ENCODE measurements around the gene GALNT2. TPM values are rescaled to one million over a fixed set of nuclear protein-coding genes. Genes with fewer than 3 reads are reported as not detected.

Gene GALNT2
- total and polyA plus RNA-seq, 9 donors: 38.6 to 142 (median 83.7) TPM

- WGBS, 3 donors: 65 to 78% (median 66%) methylated on average over 31 of the region's 31 CpGs
- Histone ChIP-seq H3K4me1 (ENCODE audit: insufficient read depth) (no peaks in the 10 kb centered on the region), H3K9me3 (no peaks in the 10 kb centered on the region), H3K27me3 (no peaks in the 10 kb centered on the region), H3K36me3 (no peaks in the 10 kb centered on the region), H3K27ac (no peak overlapping the region), H3K4me3 (no peak overlapping the region)
- TF ChIP-seq POLR2A (IDR thresholded peaks at IDR 0.05) (no peak), CTCF (IDR thresholded peaks at IDR 0.05) (no peak), EP300 (IDR thresholded peaks at IDR 0.05) (no peak)
- peak in 1 of 5 donors; percentile 51 for DNase-seq
- intact Hi-C loops (cut with DNase I): no loop called here
Measured at GRCh38 chr1:230326971-230327891, 260.2 kb downstream of the GALNT2 start.

GRCh38 chr1:230327892-230328284 lies 260.9 kb downstream of the GALNT2 start:
- no peak for TF ChIP-seq CTCF (IDR thresholded peaks at IDR 0.05)
- TF ChIP-seq POLR2A (IDR thresholded peaks at IDR 0.05): no peak
- no peak for TF ChIP-seq EP300 (IDR thresholded peaks at IDR 0.05)
- no peak overlapping the region for H3K4me3 ChIP-seq
- no peaks in the 10 kb centered on the region for H3K4me1 ChIP-seq (ENCODE audit: insufficient read depth)
- no peaks in the 10 kb centered on the region for H3K36me3 ChIP-seq
- DNase-seq: no peak
- no peak overlapping the region for H3K27ac ChIP-seq
- intact Hi-C loops (cut with DNase I): no loop called here
- H3K27me3 ChIP-seq: no peaks in the 10 kb centered on the region
- 88 to 91% (median 90%) methylated on average over 9 of the region's 9 CpGs for WGBS, 3 donors
- no peaks in the 10 kb centered on the region for H3K9me3 ChIP-seq

- H3K9me3 ChIP-seq: no peaks in the 10 kb centered on the region
- no peaks in the 10 kb centered on the region for H3K27me3 ChIP-seq
- H3K4me1 ChIP-seq (ENCODE audit: insufficient read depth): no peaks in the 10 kb centered on the region
- H3K36me3 ChIP-seq: no peaks in the 10 kb centered on the region
- TF ChIP-seq CTCF (IDR thresholded peaks at IDR 0.05) (no peak), POLR2A (IDR thresholded peaks at IDR 0.05) (no peak), EP300 (IDR thresholded peaks at IDR 0.05) (no peak)
- intact Hi-C loops (cut with DNase I): no loop called here
- no peak overlapping the region for H3K4me3 ChIP-seq
- 92 to 93% (median 93%) methylated on average over 7 of the region's 7 CpGs for WGBS, 3 donors
- no peak overlapping the region for H3K27ac ChIP-seq
- no peak for DNase-seq
Measured at GRCh38 chr1:230328342-230329015, 261.4 kb downstream of the GALNT2 start.

- Histone ChIP-seq H3K36me3 (no peaks in the 10 kb centered on the region), H3K4me3 (no peak overlapping the region), H3K4me1 (ENCODE audit: insufficient read depth) (no peaks in the 10 kb centered on the region), H3K27me3 (no peaks in the 10 kb centered on the region), H3K27ac (no peak overlapping the region), H3K9me3 (no peaks in the 10 kb centered on the region)
- no peak for TF ChIP-seq EP300 (IDR thresholded peaks at IDR 0.05)
- no peak for TF ChIP-seq CTCF (IDR thresholded peaks at IDR 0.05)
- no peak for TF ChIP-seq POLR2A (IDR thresholded peaks at IDR 0.05)
- DNase-seq: no peak
- intact Hi-C loops (cut with DNase I): no loop called here
- 85 to 90% (median 88%) methylated on average over 7 of the region's 7 CpGs for WGBS, 3 donors
Measured at GRCh38 chr1:230330157-230330556, 263.1 kb downstream of the GALNT2 start.

All from ovary (tissue), 9 donors.